Activated T-cell treated with anti-CD3 and anti-CD28 coated beads for 4 hours (primary cell): ENCODE measurements around the gene PRAMEF9.
"Not testable (repeated sequence)": the region's sequence is repeated elsewhere in the genome, so short reads cannot be mapped to it uniquely, and the experiment has no call there.

ENCODE experiments used
- DNase-seq: peaks from one replicate; pipeline ENCODE4 v3.0.0-alpha.2; 2020

Gene PRAMEF9

DNA sequence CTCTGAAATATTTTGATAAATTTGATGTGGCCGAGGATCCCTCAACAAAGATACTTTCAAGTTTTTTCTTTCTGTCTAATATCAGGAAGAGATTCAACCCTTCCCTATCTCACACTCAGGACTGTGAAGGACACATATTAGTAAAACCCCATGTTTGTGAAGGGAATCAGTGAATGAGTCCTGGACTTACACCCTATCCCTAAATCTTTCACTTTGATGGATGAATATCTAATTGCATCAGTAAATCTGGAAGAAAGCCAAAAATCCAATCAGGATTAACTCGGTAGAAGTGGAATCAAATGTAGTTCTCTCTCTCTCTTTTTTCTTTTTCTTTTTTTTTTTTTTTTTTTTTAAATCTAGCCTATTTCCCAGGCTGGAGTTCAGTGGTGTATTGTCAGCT lies at the start of gene PRAMEF9:
Gene PRAMEF9, plus strand, starts transcription at position 301 of the 400 bp plus-strand sequence. CDS start 3,433 bp downstream, outside the sequence.
- DNase-seq, result not testable (repeated sequence)

DNA sequence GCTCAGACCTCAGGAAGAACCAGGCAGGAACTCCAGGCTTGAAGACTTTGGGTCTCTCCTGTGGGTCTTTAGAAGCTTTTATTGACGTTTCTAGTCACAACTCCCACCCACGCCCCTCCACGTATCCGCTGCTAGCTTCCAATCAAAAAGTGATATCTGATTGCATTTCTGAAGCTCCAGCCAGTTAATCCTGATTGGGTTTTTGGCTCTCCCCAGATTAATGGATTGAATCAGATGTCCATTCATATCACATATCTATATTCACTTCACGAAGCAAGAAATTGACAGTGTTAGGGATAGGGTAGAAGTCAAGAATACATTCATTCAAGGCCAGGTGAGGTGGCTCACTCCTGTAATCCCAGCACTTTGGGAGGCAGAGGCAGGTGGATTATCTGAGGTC lies 15.7 kb upstream of the PRAMEF9 start, which contains the start of gene PRAMEF26:
Gene PRAMEF26, minus strand, starts transcription at position 101 of the 400 bp plus-strand sequence. CDS start 2,914 bp downstream, outside the sequence.
- not testable (repeated sequence) for DNase-seq

DNA sequence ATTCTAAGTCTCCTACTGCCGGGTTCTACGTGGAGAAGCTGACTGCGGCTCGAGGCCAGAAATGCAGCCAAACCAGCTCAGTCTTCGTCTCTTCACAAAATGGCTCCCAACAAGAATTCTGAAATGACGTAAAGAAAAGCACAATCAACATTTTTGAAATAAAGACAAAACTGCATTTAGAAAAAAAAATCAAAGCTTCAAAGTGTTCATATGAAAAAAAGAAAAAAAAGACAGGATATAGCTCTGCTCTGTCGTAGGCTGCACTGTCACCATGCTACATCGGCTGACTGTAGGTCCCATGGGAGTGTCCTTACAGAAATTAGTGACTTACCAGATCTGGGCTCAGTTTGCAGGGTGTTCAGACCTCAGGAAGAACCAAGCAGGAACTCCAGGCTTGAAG lies 6.1 kb upstream of the PRAMEF9 start, which contains the start of gene HNRNPCL4:
Gene HNRNPCL4, minus strand, starts transcription at position 101 of the 400 bp plus-strand sequence. CDS start 164 bp downstream, outside the sequence.
- DNase-seq, result not testable (repeated sequence)

DNA sequence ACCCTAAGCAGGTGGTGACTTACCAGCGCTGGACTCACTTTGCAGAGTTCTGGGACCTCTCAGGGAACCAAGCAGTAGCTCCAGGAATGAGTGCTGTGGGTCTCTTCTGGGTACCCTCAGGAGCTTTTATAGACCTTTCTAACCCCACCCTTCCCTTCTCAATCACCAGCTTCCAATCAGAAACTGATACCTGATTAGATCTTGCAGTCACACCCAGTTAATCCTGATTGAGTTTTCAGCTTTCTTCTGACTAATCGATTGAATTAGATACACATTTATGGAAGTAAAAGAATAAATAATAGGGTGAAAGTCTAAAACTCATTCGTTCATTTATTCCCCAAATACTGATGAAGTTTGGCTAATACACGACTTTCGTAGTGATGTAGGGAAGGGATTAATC lies 29.7 kb downstream of the PRAMEF9 start, which contains the start of gene PRAMEF13:
Gene PRAMEF13, minus strand, starts transcription at position 101 of the 400 bp plus-strand sequence. CDS start 1,820 bp downstream, outside the sequence.
- not testable (repeated sequence) for DNase-seq

DNA sequence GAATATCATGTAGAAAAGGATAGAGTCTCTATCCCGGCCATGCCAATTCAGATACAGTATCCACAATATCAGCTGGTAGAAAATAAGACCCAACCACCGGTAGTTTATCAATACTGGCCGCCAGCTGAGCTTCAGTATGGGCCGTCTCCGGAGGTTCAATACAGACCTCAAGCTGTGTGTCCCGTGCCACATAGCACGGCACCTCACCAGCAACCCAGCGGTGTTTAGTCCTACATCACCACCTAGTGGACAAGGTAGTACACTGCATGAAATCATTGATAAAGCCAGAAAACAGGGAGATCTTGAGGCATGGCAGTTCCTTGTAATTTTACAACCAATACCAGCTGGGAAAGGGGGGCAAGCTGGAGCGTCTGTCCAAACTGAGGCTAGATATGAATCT lies 37.1 kb downstream of the PRAMEF9 start:
- not testable (repeated sequence) for DNase-seq

DNA sequence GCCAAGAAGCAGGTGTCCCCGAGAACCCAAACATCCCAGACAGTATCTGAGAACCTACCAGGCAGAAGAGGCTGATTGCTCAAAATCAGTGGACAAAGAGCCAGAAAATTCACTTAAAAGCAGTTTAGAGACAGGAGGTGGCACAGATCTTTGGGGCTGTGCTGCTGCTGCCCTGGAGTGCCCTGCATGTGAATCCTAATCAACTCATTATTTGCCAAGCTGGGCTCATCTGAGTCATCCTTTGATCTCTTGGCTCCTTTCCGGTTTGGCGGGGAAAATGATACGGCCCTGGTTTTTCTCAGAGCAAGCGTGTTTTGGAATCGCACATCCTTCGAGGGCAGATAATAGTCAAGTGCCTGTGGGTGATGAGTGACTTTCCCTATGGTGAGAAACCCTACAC lies 45.0 kb downstream of the PRAMEF9 start:
- DNase-seq, result not testable (repeated sequence)

DNA sequence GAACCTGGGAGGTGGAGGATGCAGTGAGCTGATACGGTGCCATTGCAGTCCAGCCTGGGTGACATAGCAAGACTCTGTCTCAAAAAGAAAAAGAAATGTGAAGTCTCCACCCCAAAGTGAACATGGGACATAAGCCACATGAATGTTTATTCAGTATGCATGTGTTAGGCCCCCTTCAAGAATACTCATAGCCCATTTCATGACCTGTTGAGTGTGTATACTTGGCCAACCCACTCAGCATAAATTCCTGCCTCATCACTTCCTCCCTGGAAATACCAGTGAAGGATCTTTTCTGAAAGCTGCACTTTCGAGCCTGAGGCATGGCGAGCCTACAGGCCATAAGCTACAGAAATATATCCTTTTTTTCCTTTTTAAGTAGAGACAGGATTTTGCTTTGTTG lies 47.6 kb downstream of the PRAMEF9 start:
- not testable (repeated sequence) for DNase-seq

DNA sequence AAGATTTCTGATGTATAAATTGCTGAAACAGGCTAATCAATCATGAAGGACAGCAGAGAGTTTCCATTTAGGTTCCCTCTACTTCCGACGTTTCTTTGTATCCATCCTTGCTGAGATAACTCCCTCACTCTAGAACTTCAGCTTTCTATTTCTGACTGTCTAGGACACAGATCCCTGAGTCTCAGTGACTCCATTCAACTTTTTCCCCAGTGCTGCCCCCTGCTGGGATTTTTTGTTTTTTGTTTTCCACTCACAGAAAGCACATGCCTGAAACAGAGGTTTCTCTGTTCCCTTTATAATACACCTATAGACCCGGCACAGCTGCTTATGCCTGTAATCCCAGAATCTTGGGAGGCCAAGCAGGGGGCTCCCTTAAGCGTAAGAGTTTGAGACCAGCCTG lies 51.1 kb downstream of the PRAMEF9 start:
- not testable (repeated sequence) for DNase-seq

DNA sequence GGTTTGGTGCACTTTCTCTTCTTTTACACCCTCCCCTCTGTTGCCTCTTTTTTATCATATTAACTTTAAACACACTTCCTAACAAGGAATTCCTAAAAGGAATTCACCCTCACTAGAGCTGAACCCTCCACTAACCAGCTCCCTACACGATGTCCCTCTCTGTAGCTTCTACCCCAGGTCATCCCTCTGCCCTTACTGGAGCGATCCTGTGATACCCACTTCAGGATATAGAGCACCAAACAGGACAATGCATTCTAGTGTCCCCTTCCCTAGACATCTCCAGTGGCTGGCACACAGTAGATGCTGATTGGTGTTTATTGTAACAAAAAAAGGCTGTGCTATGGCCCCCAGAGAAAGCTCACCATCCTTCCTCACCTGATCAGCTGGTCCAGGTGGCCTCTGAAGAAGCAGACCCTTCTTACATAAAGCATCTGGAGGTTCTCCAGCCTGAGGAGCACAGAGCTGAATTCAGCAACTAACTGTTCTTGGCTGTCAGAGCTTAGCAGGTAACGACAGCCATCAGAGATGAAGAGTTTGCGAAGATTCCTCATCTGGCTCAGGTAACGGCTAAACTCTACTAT lies 52.9 kb downstream of the PRAMEF9 start:
- no peak for DNase-seq

DNA sequence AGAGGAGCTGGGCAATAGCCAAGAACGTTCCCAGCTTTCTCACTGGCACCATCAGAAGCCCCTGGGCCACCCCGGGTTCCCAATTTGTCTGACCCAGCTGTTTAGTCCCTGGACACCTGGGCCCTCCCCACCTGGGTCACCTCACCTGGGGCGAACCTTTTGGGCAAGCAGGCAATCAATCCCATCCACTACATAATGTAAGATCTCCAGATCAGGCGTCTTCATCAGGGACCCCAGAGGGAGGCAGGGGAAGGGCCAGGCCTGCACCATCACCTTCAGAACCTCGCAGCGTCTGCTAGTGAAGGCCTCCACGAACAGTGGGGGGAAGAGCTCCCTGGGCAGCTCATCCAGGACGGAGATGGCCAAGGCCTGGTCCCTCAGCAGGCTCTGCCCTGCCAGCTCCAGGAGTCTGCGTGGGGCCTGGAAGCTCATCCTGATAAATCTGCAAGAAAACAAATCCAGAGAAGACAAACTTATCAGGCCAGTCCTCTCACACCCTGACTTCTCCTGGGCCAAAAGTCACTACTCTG lies 54.1 kb downstream of the PRAMEF9 start, which contains the start of gene PRAMEF18:
Gene PRAMEF18, minus strand, starts transcription at position 480 of the 530 bp plus-strand sequence. Its CDS starts 48 bp downstream, at position 432.
- DNase-seq, result not testable (repeated sequence)

DNA sequence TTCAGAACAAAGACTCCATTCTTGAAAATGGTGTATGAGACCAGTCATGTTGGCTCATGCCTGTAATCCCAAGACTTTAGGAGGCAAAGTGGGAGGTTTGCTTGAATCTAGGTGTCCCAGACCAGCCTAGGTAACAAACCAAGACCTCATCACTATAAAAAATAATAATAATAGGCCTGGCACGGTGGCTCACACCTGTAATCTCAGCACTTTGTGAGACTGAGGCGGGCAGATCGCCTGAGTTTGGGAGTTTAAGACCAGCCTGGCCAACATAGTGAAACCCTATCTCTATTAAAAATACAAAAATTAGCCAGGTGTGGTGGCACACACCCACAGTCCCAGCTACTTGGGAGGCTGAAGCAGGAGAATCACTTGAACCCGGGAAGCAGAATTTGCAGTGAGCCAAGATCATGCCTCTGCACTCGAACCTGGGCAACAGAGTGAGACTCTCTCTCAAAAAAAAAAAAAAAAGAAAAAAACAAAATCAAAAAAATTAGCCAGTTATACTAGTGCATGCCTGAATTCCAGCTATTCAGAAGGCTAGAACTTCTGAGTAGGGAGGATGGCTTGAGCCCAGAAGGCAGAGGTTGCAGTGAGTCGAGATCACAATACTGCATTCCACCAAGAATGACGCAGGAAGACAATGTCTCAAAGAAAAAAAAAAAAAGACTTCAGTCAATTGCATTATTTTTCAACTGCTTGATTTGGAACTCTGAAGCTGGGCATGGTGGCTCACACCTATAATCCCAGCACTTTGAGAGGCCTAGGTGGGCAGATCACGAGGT lies 55.8 kb downstream of the PRAMEF9 start:
- not testable (repeated sequence) for DNase-seq

DNA sequence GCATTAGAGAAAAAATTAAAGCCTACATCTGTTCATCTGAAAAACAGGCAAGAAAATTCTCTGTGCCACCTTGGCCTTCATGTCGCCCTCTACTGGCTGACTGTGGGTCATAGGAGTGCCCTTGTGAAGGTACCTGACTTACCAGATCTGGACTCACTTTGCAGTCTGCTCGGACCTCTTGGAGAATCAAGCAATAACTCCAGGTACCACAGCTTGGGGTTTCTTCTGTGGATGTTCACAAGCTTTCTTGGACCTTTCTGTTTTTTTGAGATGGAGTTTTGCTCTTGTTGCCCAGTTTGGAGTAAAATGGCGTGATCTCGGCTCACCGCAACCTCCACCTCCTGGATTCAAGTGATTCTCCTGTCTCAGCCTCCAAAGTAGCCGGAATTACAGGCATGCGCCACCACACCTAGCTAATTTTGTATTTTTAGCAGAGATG lies 56.7 kb downstream of the PRAMEF9 start:
- DNase-seq, result peak; percentile 19
